ENCODE measurements around the gene ADAMTS16.

Gene ADAMTS16

GRCh38 chr5:5165541-5166002 lies 25.4 kb downstream of the ADAMTS16 start:
- no peak overlapping the region for H3K4me3 ChIP-seq (ENCODE audit: low read depth, low read length)
- no peak for TF ChIP-seq CTCF (IDR thresholded peaks at IDR 0.05; ENCODE audit: insufficient read depth, low read depth, low read length, missing control alignments)
- no peak for DNase-seq (ENCODE audit: low read depth)

- H3K4me3 ChIP-seq (ENCODE audit: low read depth, low read length), result no peak overlapping the region
- no peak for TF ChIP-seq CTCF (IDR thresholded peaks at IDR 0.05; ENCODE audit: insufficient read depth, low read depth, low read length, missing control alignments)
- DNase-seq (ENCODE audit: low read depth), result no peak
Observed at GRCh38 chr5:5169466-5169865, 29.3 kb downstream of the ADAMTS16 start.

GRCh38 chr5:5178136-5178535 lies 38.0 kb downstream of the ADAMTS16 start:
- no peak overlapping the region for H3K4me3 ChIP-seq (ENCODE audit: low read depth, low read length)
- no peak for DNase-seq (ENCODE audit: low read depth)

GRCh38 chr5:5178580-5178979 lies 38.5 kb downstream of the ADAMTS16 start:
- no peak for DNase-seq (ENCODE audit: low read depth)
- no peak overlapping the region for H3K4me3 ChIP-seq (ENCODE audit: low read depth, low read length)

More at GRCh38 chr5:5178136-5178535, 38.0 kb downstream of the ADAMTS16 start:
- no peak for TF ChIP-seq CTCF (IDR thresholded peaks at IDR 0.05; ENCODE audit: insufficient read depth, low read depth, low read length, missing control alignments)

GRCh38 chr5:5179079-5179478 lies 38.9 kb downstream of the ADAMTS16 start:
- no peak for TF ChIP-seq CTCF (IDR thresholded peaks at IDR 0.05; ENCODE audit: insufficient read depth, low read depth, low read length, missing control alignments)
- no peak for DNase-seq (ENCODE audit: low read depth)
- no peak overlapping the region for H3K4me3 ChIP-seq (ENCODE audit: low read depth, low read length)

More at GRCh38 chr5:5178580-5178979, 38.5 kb downstream of the ADAMTS16 start:
- no peak for TF ChIP-seq CTCF (IDR thresholded peaks at IDR 0.05; ENCODE audit: insufficient read depth, low read depth, low read length, missing control alignments)

GRCh38 chr5:5179597-5179996 lies 39.5 kb downstream of the ADAMTS16 start:
- DNase-seq (ENCODE audit: low read depth), result no peak
- H3K4me3 ChIP-seq (ENCODE audit: low read depth, low read length), result no peak overlapping the region
- TF ChIP-seq CTCF (IDR thresholded peaks at IDR 0.05; ENCODE audit: insufficient read depth, low read depth, low read length, missing control alignments), result no peak

- H3K4me3 ChIP-seq (ENCODE audit: low read depth, low read length), result no peak overlapping the region
Observed at GRCh38 chr5:5181650-5182324, 41.7 kb downstream of the ADAMTS16 start.

More at GRCh38 chr5:5181650-5182324, 41.7 kb downstream of the ADAMTS16 start:
- TF ChIP-seq CTCF (IDR thresholded peaks at IDR 0.05; ENCODE audit: insufficient read depth, low read depth, low read length, missing control alignments), result no peak
- DNase-seq (ENCODE audit: low read depth), result no peak
